Tongue (tissue), 2 donors: Measurements from ENCODE around the gene ZBTB21. TPM values are rescaled to one million over a fixed set of nuclear protein-coding genes. Genes with fewer than 3 reads are reported as not detected.
A peak's percentile ranks its signal among the peaks of the same experiment; 100 is the strongest.
"Not testable (repeated sequence)": the region's sequence is repeated elsewhere in the genome, so short reads cannot be mapped to it uniquely, and the experiment has no call there.

Experiments
- DNase-seq: peaks from one replicate; pipeline ENCODE4 v3.0.0-alpha.2; 2015
- total RNA-seq: library from RNA; depleted of rRNA; stranded (reverse); fragments of >200 nt; gene quantifications from one replicate; pipeline ENCODE4 v1.2.3, GENCODE V29; 2014

ZBTB21 gene
- total RNA-seq, 1 donor from 2014 or later: 10.7 TPM

DNA sequence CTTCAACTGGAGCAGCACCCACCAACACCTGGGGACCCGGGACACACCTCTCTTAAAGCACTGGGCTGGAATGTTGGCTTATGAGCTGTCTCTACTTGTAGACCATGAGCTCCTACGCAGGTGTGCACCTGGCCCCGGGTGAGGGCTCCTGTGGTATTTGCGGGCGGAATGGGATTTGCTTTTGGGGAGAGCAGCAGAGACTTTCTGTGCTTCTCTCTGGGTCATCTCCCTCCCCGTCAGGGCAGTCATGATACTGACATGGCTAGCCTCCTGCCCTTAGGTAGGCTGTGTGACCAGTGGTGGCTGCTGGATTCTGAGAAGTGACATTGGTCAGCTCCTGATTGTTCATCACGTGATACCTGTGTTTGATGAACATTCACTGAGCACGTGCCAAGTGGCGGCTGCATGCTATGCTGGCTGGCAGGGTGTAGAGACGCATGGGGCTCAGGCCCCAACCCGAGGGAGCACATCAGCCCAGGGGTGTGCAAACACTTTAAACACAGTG lies 9.0 kb upstream of the ZBTB21 start:
- no peak for DNase-seq

DNA sequence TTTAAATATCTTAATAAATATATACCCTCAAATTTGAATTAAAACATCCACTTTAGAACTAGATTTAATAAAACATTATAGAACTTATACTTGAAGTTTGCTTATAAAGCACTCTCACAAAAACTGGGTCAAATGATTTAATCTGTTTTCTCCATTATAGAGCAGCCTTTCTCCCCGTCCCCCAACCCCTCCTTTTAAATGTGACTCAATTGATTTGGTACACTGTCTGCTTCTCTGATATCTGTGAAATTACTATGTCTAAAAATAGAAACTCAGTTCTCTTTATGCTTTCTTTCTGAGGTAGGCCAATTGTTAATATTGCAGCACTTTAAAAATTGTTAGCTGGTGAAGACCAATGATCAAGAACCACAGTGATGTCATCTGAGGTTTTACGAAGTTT lies 6.9 kb upstream of the ZBTB21 start:
- DNase-seq: no peak

DNA sequence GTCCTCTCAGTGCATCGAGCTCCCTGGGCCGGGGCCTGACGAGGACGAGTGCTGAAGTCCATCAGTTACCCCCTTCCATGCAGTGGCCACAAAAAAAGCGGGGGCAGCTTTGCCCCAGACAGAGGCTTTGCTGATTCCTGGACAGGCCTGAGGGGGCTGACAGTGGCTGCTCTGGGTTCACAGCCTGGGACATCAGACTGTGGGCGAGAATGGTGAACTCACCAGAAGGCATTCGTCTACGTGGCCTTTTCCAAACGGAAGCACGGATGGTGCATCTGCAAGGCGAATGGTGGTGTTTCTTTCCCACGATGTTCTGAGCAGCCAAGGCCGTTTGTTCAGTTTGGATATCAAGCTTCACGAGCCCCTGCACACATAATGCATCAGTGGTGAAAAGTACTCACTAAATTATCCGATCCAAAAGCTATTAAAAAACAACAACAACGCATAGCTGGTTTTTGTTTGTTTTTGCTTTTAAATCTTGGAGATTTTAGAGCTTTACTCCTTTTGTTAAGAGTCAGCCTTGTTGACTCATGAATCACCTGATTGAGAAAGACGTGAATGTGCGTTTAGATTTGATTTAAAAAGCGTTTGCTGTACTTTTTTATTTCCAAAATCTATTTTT lies 6.3 kb upstream of the ZBTB21 start:
- DNase-seq: no peak

DNA sequence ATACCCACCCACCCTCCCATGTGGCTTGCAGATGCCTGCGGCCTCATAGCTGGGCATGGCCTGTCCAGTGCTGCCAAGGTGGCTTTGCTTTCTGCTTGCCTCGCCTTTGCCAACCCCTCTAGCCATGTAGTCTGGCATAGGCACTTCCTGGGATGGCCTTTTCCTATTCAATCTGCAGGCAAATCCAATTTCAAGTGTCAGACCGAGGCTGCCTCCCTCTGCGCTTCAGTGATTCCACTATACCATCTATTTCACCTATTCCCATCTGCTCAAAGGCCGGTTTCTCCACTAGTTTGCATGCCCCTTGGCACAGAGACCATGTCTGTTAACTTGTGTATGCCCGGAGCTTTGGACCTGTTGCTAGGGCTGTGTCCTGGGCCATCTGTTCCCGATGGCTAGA lies 3.8 kb upstream of the ZBTB21 start:
- DNase-seq: no peak

DNA sequence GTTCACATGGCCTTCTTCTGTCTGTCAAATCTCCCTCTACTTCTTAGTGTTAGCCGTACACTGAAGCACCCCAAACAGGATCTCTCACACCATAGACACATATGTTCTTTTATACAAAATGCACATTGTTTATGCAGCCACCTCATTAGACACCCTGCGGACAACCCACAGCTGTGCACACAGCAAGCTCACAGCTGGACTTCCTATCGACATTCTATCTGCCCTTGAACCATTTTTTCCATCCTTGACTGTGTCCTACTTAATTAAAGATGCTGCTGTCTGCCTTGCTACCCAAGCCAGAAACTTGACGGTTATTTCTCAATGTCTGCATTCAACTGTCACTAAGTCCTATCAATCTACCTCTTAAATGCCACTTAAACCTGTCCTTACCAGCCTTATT lies 3.2 kb upstream of the ZBTB21 start:
- peak; percentile 73 for DNase-seq

DNA sequence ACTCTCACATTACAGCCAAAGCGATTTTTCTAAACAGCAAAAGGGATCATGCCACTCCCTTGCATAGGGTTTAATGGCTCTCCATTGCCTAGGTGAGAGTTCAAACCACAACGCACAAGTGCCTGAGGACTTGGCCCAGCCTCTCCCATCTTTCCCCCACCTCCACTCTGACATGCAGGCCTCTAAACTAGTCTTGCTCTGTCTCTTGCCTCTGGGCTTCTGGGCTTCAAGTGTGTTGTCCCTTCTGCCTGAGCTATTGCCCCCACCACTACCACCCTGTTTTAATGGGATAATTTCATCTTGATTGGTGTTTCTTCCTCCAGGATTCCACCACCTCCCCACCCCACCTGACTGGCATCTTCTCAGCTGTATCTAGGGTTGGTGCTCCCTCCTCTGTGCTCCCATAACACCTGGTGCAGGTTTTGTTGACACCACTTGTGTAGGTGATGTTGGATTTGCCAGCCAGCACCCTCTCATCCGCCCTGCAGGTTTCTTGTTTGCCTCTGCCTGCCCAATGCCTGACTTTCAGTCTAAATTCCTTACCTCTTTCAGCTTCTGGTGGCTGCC lies 2.7 kb upstream of the ZBTB21 start:
- no peak for DNase-seq

DNA sequence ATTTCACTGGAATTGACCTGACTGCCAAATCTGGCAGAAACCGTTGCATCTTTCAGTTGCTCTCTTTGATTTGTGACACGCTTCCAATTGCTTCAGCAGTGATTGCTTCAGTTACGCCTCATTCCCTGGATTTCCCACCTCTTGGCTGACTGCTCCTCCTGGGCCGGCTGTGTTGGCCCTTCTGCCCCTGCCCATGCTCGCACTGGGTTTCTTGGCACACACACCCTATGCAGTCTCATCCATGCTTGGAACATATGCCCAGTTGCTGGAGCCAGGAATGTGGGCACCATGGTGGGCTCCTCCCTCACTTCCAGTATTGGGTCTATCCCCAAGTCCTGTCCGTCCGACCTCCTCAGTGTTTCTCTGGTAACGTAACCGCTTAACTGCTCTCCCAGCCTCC lies 2.2 kb upstream of the ZBTB21 start:
- DNase-seq: peak; percentile 84

DNA sequence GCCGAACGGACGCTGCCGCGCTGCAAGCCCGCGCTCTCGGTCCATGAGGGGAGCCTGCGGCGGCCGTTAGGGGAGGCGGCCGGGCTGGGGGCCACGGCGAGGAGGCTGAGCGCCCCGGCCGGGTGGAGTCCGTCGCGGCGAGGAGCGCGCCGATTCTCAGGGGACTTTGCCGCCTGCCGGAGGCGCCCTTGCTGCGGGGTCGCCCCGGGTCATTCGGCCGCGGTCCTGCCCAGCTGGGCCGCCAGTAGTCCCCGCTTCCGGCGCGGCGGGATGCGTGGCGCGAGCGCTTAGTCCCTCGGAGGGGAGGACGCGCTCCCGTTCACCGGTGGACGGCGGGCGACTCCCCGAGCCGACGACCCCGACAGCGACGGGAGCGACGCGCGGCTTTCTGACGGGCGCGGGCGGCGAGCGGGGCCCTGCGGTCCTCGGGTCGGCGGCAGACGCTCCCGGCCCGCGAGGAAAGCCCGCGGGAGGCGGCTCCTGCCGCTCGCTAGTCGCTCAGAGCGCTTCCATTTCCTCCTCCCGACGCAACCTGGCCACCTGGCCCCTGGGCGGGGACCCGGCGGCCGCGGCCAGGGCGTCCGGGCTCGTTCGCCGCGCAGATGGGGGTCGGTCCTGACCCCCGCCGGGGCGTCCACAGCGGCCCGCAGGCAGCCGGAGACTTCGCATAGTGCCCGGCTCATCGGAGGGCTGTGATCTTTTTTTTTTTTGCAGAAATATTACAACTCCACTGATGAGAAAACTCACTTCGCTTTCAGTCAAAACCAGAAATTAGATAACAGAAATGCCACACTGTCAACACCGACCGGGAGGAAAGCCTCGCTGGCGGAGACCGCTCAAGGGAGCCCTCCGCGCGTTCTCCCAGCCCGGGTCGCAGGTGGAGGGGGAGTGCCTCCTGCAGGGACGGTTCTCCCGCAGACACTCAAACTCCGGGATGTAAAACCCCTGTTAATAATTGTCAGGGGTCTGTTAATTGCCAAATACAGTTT lies 641 bp upstream of the ZBTB21 start:
- no peak for DNase-seq

DNA sequence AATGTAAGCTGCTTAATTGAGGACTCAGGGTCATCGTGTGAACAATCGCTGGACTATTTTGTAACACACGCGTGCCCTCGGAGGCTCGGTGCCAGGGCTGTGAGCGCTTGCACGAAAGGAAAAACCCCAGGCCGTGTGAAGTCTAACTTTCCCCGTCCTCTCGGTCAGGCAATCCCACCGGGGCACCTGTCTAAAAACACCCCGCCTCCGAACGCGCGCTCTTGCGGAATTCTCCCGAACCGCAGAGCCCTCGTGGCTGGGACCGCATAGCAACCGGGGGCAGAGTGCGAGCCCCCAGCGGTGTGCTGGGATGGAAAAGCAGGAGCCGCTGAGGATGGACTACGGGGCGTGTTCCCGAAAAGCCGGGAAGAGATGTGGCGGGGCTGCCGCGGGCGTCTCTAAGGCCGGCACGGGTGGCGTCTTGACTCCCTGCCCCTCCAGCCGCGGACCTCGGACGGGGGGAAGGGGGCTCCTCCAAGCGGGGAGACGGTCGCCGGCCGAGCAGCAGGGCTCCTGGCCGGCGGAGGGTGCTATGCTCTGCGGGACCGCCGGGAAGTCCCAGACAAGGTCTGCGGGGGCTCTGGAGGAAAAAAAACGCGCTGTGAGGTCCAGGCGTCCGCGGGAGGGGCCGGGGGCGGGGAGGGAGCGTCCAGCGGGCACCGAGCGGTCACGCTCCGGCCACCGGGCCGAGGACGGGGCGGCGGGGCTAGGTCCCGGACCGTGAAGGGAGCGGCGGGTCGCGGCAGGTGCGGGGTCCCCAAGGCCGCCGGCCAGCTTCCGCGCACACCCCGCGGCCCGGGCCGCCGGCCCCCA lies 936 bp downstream of the ZBTB21 start:
- DNase-seq: peak; percentile 60

DNA sequence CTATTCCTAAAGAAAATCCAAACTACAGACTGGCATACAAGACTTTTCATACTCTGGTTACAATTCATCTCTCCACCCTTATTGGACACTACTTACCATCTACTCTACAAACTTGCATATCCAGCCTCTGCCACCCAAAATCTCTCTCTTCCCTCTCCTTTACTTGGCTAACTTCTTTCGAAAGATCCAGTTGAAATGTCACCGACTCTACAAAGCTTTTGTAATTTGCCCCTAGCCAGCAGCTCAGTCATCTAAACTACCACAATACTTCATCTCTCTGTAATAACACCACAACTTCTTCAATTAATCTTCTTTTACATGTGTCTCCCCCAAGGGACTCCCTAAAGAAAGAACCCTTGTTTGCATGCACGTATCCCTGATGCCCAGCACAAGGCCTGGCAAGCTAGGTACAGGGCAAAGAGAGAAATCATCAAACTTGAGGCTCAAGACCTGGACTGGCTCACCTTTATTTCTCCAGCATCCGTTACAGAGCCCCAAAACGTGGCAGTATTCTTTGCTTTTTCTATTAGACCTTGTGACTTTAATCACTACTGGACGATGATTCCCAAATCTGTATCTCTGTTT lies 2.7 kb downstream of the ZBTB21 start:
- DNase-seq: no peak

DNA sequence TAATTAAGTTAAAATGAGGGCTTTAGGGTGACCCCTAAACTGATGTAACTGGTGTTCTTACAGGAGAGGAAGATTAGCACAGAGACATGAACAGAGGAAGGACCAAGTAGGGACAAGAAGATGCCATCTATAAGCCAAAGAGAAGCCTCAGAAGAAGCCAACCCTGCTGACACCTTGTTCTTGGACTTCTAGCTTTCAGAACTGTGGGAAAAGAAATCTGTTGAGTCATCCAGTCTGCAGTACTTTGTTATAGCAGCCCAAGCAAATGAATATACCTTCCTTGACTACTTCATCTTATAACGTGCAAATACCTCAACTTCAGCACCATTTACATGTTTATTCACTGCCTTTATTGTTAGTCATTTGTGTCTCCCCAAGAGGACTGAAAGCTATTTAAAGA lies 3.4 kb downstream of the ZBTB21 start:
- no peak for DNase-seq

DNA sequence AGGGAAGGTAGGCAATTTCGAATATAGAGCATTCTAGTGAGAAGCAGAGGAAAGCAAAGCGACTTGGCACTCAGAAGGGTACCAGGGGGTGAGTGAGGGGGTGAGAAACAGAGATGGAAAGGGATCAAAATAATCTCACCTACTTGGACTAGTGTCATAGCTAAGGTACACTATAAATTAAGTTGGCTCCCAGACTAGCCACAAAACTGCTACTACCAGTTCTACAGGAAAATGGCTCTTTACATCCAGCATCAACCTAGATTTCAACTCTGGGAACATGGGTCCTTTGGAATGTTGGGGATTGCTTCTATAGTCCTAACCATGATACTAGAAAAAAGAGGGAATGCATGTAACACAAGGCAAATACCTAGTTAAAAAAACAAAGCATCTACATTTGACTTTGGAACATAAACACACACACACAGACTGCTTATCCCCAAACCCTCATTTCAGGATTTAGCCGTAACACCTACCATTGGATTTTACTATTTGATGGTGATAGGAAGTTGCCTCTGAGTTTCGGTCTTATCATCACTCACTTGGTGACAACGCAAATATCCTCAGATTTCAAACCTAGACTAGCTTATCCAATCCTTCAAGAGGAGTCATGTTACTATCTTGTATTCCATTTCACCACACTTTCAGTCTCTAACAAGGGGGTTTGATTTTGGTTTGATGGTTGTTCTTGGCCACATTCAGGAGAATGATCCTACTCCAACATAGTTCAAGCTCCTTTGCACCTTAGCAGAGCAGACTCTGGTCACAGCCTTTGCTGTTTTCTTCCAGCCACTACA lies 5.6 kb downstream of the ZBTB21 start:
- no peak for DNase-seq

DNA sequence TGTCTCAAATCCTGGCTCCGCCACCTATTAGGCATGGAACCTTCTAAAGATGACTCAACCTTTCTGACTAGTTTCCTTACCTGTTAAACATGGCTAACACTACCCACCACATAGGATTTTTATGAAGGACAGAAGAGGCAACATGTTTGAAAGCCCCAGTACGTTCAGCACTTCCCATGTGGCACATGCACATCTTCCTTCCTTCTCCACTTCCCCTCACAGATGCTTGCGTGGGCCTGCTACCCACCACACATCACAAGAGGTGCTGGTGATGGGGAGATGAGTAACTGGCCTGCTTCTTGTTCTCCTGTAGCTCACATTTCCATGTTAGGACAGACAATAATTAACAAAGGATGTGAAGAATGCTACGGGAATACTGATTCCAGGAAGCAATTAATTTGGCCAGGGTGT lies 7.1 kb downstream of the ZBTB21 start:
- no peak for DNase-seq

DNA sequence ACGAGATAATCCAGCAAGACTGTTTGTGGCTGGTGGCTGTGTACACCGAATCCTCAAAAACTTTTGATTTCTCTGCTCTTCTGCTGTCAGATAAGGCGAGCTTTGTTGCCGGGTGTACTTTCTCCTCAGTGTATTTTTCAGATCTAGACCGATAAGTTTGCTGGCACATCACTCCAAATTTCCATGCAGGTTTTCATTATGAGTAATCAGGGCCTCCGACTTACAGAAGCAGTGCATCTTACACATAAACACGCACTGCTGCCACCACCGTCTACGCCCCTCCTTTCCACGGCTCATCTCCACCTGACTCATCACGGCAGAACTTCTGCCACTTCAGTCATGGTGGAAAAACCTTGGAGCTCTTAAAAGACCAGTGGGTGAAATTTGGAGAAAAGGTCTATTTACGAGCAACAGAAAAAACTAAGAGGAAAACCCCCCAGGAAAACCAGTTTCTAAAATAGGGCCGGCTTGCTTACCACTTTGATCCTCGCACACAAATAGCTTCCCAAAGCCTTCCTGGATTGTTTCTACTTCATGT lies 7.7 kb downstream of the ZBTB21 start:
- DNase-seq: no peak

DNA sequence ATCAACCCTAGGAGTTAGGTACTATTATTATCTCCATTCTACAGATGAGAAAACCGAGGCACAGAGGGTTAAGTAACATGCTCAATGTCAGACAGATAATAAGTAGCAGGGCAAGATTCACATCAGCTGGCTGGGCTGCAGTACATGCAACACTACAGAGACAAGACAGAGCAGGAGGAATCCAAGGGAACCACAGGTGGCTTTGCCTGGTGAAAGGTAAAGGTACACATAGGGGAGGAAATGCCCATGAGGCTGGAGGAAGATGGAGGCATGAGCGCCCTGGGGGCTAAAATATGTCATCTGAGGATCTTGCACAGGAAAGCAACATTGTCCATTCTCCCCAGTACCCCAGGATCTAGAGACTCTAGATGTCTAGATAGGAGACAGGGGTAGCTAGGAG lies 8.4 kb downstream of the ZBTB21 start:
- no peak for DNase-seq

DNA sequence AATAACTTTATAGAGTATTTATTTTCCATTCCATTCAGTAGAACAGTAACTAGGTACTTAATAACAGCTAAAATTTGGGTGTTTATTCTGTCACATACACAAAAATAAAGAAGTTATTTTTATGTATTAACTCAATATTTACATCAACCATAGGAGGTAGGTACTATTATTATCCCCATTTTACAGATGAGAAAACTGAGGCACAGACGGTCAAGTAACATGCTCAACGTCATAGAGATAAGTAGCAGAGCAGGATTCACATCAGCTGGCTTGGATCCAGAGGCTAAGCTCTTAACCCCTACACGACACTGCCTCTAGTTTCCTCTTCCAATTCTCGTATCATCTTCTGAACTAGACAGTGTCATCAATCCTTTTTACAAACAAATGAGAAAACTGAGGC lies 9.3 kb downstream of the ZBTB21 start:
- DNase-seq: no peak

DNA sequence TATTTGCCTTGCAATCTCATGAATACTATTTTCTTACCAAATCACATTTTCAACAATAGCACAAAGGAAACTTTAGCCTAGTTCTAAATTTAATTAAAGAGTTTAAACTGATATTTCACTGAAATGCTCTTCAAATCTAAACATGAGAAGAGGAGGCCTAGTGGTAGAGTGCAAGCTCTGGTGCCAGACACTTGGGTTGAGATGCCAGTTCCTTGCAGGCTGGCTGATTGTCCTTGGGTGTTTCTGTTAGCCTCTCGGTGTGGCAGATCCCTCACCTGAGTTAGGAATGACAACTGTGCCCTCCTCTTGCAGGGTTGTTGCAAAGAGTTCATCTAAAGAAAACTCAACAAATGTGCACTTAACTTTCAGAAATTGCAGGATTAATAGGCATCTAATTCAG lies 12.5 kb downstream of the ZBTB21 start:
- DNase-seq: no peak

DNA sequence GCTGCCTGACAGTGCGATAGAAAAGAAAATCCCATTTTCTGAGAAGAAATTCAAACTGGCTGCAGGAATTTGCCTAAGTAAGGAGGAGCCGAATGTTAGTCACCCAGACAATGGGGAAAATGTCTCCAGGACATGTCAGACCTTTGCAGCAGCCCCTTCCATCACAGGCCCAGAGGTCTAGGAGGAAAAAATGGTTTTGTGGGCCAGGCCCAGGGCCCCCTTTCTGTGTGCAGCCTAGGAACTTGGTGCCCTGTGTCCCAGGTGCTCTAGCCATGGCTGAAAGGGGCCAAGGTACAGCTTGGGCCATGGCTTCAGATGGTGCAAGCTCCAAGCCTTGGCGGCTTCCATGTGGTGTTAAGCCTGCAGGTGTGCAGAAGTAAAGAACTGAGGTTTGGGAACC lies 14.6 kb downstream of the ZBTB21 start:
- DNase-seq: no peak

DNA sequence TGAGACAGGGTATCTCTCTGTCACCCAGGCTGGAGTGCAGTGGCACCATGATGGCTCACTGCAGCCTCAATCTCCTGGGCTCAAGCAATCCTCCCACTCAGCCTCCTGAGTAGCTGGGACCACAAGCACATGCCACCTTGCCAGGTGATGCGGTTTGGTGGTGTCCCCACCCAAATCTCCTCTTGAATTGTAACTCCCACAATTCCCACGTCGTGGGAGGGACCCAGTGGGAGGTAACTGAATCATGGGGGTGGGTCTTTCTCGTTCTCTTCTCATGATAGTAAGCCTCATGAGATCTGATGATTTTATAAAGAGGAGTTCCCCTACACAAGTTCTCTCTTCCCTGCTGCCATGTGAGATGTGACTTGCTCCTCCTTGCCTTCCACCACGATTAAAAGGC lies 15.5 kb downstream of the ZBTB21 start:
- not testable (repeated sequence) for DNase-seq

DNA sequence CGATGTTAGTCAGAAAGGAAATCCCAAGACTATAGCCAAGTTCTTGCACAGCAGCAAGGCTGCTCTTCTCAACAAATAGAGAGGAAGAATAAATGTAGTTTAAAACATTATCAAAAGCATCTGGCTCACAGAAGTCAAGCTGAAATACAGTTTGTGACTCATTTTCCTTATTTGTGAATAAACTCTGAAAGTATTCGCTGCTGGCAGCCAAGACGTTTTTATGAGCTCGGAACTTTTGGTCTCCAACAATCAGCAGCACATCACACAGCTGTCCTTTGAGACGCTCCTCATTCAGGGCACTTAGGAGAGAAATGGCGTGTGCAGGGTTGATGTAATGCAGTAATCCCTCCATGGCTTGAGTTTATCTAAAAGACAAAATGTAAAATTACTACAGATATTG lies 16.4 kb downstream of the ZBTB21 start:
- no peak for DNase-seq

DNA sequence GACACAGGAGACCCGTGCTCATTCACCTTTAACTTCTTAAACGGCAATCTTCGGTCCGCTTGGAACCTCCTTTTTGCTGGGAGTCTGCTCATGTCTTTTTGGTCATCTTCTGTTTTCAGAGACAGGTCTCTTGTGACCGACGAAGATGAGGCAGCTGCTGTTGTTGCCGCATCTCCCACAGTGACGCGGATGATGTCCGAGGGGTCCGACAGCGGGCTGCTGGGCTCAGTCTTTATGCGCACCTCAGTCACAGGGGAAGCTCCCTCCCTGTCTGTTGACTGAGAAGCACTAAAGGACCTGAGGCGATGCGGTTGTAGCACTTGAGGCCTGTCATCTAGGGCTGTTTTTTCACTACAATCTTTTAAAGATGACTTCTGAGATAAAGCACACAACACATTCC lies 17.6 kb downstream of the ZBTB21 start:
- DNase-seq: no peak
